RWPE1 (cell line): ENCODE measurements around the gene SLX9.

Source experiments
- CTCF ChIA-PET: fragments of 350-600 bp; sonication (Branson Sonifier 250); formaldehyde crosslinking; extraction: SDS; loops from one replicate; lab custom pipeline; 2021; lab: Yijun Ruan, JAX
- POLR2A ChIA-PET: fragments of 400-600 bp; formaldehyde crosslinking; extraction: SDS; loops from one replicate; lab custom pipeline; 2020; ENCODE audit warnings: antibody characterized with exemption; ENCODE audit not compliant: low non-redundant PET; lab: Yijun Ruan, JAX
- DNase-seq: peaks from one replicate; pipeline ENCODE4 v3.0.0; 2012; ENCODE audit warnings: low spot score
- H3K27ac ChIP-seq: fragments of 450-650 bp; 2 replicates; pipeline ENCODE4 v1.5.1; 2017
- TF ChIP-seq, protein P1 (sequence below): fragments of 450-650 bp; conservative IDR thresholded peaks from 2 replicates; pipeline ENCODE4 v1.5.1; 2017; ENCODE audit warnings: low read depth, mild to moderate bottlenecking

Gene SLX9

DNA sequence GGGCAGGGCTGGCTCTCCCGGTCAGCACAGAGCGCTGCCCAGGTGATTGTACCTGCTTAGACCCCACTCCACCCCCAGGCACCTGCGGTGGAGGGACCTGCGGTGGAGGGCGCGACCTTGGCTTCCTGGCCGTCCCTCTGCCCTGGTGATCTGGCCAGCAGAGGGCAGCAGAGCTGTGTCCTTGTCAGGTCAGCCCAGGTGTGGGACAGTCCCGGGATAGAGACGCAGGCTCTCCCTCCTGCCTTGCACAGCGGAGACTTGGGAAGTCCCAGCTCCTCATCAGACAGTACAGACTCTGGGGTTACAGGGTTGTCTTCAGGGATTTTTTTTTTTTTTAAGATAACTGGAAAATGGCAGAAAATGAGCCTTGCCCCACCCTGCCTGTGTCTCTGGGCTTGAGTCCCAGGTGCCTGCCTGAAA is 10.0 kb downstream of the SLX9 start:
- peak; percentile 79 for DNase-seq
- TF ChIP-seq, protein P1, sequence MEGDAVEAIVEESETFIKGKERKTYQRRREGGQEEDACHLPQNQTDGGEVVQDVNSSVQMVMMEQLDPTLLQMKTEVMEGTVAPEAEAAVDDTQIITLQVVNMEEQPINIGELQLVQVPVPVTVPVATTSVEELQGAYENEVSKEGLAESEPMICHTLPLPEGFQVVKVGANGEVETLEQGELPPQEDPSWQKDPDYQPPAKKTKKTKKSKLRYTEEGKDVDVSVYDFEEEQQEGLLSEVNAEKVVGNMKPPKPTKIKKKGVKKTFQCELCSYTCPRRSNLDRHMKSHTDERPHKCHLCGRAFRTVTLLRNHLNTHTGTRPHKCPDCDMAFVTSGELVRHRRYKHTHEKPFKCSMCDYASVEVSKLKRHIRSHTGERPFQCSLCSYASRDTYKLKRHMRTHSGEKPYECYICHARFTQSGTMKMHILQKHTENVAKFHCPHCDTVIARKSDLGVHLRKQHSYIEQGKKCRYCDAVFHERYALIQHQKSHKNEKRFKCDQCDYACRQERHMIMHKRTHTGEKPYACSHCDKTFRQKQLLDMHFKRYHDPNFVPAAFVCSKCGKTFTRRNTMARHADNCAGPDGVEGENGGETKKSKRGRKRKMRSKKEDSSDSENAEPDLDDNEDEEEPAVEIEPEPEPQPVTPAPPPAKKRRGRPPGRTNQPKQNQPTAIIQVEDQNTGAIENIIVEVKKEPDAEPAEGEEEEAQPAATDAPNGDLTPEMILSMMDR = peak; percentile 92
- ChIA-PET CTCF (interaction anchor here (0.6 to 5.4 kb wide), 26 partner anchors 8 to 1525 kb away, joined by 3 to 57 read pairs (median 3); partner anchors contain the start of gene SLX9), POLR2A (interaction anchor here (1.1 kb wide), 1 partner anchor 10 kb away, joined by 4 read pairs; the partner anchor contains the start of gene SLX9)
- peak overlapping the region; percentile 52 for H3K27ac ChIP-seq

DNA sequence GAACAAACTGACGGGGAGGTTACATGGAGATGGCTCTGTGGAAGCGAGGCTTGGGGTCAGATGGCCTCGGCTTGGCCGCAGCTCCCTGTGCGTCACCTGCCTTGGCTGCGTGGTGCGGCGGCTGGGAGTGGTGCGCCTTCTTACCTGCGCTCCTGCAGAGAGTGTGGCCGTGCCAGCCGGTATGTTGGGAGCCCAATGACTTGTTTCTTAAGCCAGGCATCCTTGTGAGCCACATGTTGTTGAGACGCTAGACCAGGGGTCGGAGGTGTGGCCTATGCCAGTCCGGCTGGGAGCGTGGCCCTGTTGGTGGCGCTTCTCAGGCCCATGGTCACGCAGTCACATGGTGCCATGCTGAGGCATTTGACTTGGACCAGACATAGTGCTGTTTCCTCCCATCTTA is 10.5 kb downstream of the SLX9 start:
- ChIA-PET CTCF (interaction anchor here (0.6 to 5.4 kb wide), 22 partner anchors 8 to 1525 kb away, joined by 3 to 57 read pairs (median 3); partner anchors contain the start of gene SLX9), POLR2A (interaction anchor here (1.1 kb wide), 1 partner anchor 11 kb away, joined by 4 read pairs; the partner anchor contains the start of gene SLX9)
- peak overlapping the region; percentile 52 for H3K27ac ChIP-seq
- no peak for DNase-seq
- TF ChIP-seq, protein P1 = no peak

DNA sequence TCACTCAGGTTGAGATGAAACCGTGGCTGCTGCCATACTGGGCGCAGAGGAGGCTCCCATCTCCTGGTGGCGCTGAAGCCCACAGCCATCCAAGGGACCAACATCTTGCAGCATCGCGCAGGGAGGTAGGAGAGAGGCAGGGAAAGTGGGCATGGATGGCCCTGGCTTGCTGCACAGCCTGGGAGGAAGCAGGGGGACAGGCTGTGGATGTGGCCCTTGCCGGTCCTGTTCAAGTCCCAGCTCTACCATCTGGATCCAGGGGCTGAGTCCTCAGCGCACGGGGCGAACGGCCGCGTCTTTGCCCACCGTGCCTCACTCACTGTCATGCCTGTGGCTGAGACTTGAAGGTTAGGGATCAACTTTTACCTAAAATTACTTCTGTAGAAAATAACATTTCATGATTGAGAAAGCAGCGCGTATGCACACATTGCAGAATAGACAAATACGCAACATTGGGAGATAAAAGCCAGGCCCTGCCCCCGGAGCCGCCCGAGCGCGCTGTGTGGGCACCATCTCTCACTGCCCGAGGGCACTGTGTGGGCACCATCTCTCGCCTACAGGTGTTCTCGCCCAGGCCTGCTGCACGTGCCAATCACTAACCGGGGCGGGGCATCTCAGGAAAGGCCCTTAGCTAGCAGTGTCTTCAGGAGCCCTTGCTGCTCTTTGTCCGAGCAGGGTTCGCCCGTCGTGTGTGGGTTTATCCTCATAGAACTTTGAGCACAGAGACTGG is 11.5 kb downstream of the SLX9 start:
- TF ChIP-seq, protein P1 = no peak
- peak overlapping the region; percentile 28 for H3K27ac ChIP-seq
- ChIA-PET CTCF (interaction anchor here (3.4 to 5.4 kb wide), 2 partner anchors 177 to 186 kb away, joined by 46 to 57 read pairs; no protein-coding TSS in a partner anchor), POLR2A (no interaction called here)
- no peak for DNase-seq

DNA sequence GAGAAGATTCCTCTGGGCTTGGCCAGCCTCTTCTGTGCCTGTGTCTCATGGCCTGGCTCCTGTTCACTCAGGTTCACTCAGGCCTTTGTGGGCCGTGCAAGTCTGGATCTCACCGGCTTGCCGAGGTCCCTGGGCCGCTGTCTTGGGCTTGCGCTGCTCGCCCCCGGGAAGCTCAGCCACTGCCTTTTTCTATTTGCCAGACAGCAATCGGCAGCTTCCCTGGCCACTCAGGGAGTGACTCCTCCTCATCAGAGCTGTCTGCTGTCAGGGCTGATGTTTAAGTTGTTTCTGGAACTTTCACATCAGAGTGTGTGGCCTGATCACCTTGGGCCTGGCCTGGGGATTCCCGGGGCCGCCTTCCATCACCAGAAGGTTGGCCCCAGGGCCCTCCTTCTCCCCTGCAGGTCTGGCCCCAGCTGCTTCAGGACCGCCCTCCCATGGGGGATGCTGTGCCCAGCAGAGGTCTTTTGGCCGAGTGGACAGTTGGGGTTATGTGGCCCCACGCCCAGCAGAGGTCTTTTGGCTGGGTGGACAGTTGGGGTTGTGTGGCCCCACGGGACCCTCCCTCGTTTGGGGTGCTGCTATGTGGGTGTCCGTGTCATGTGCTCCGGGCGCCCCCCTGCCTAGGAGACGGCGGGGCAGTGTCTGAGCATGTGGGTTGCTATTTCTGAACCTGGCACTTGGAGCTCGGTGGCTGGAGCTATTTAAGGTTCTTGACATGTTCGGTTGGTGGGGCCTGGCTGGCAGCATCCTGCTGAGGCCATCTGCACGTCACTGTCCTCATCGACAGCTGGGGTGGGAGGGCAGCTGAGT is 12.5 kb downstream of the SLX9 start:
- H3K27ac ChIP-seq = no peak overlapping the region
- POLR2A ChIA-PET = no interaction called here
- TF ChIP-seq, protein P1 = no peak

DNA sequence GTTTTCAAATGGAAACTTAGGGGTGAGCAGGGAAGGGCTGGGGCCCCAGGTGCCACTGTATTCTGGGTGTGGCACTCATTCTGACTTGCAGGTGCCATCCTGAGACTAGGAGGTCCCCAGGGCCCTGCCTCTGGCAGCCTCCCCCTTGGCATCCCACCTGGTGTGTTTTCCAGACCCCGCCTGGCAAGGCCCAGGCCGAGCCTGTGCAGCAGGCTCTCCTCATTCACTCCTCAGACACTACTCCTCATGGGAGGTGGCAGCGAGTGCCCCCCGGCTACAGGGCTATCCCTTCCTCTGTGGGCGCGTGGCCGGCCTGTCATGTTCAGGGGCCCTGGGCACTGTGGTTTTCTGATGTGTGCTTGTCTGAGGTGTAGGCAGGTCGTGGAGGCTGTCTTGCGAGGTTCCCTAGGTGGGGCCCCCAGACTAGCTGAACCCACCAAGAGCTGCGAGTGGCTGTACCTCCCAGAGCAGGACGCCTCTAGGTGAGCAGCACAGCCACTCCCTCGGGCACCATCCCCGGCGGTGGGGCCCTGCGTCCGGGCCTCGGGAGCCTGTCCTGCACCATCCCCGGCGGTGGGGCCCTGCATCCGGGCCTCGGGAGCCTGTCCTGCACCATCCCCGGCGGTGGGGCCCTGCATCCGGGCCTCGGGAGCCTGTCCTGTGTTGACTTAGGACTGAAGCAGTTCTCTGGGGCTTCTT is 13.2 kb downstream of the SLX9 start:
- TF ChIP-seq, protein P1 = no peak
- DNase-seq = no peak
- ChIA-PET POLR2A (no interaction called here), CTCF (interaction anchor here (0.7 to 1.5 kb wide), 2 partner anchors 124 to 185 kb away, joined by 3 to 7 read pairs; no protein-coding TSS in a partner anchor)
- H3K27ac ChIP-seq = no peak overlapping the region

More for the DNA sequence above, 12.5 kb downstream of the SLX9 start:
- CTCF ChIA-PET = interaction anchor here (5.4 kb wide), 1 partner anchor 185 kb away, joined by 57 read pairs; no protein-coding TSS in a partner anchor
- DNase-seq = no peak

DNA sequence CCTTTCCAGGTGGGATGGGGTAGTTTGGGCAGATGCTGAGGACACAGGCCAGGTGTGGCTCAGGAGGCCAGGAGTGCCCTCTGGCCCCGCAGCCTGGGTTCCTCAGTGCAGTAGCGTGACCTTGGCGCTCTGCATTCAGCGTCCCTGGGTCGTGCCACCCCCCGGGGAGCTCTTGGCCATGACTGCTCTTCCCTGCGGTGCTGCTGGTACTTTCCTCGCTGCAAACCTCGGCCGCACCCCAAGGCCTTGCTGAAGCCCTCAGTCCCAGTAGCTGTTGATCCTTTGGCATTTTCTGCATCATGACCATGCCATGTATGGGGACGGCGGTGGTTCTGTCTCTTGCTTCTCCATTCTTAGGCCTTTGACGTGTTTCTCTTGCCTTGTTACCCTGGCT is 13.8 kb downstream of the SLX9 start:
- ChIA-PET CTCF (interaction anchor here (0.7 to 1.5 kb wide), 2 partner anchors 123 to 184 kb away, joined by 3 to 7 read pairs; no protein-coding TSS in a partner anchor), POLR2A (no interaction called here)
- TF ChIP-seq, protein P1 = no peak
- no peak for DNase-seq
- H3K27ac ChIP-seq = no peak overlapping the region
